ENCODE data around the gene ADAT2. TPM values are rescaled to one million over a fixed set of nuclear protein-coding genes. Genes with fewer than 3 reads are reported as not detected.

Gene ADAT2
- total and polyA plus RNA-seq, 2 of the 13 experiments (the other 11 are each of a cell fraction or from before 2014, with no cell fraction given): 10.5 to 18.3 TPM

DNA sequence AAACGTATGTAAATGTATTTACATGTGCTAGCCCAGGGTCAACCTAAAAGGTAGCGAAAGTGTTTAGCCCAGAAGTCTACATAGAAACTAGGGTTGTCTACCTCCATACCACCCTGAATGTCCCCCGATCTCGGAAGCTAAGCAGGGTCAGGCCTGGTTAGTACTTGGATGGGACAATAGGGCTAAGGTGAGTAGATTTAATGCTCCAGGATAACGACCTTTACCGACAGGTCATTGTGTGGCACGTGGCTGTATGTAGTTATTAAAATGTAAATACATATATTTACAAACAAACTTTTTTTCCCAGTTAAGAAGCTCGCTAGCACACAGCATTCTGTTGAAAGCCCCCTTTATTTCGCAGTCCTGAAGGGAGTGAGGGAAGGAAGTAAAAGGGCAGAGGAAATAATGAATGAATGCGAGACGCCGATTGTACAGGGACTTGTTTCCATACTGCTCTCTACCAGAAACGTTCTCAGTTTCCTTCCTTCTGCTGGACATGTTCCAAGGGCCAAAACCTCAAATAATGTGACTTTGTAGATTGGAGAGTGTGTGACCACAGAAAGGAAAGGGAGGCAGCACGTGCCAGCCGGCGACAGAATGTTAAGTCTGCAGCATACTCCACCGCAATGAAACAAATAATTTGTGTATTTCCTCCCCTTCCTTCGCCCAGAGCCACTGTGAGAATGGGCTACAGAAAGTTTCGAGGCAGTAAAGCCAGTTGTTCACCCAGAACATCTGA is 612 bp downstream of the ADAT2 start (continued):
- no peak for TF ChIP-seq FOSL1 (CRISPR knock-in tag; IDR thresholded peaks at IDR 0.05; ENCODE audit: borderline replicate concordance)
- TF ChIP-seq ZNF564 (CRISPR knock-in tag; IDR thresholded peaks at IDR 0.05): no peak
- TF ChIP-seq PRPF4 (IDR thresholded peaks at IDR 0.05; ENCODE audit: low read depth, low read length, poor library complexity, severe bottlenecking): peak; percentile 87
- peak; percentile 55; the same call in 1 of the 2 replicates for TF ChIP-seq ZFAT (CRISPR knock-in tag; conservative IDR thresholded peaks at IDR 0.05)
- 0 out of 2 replicates have a peak, but pooled peaks have one; percentile 41 for TF ChIP-seq FOXJ3 (CRISPR knock-in tag; IDR thresholded peaks at IDR 0.05; ENCODE audit: borderline replicate concordance)
- no peak for TF ChIP-seq MEIS1 (CRISPR knock-in tag; IDR thresholded peaks at IDR 0.05; ENCODE audit: borderline replicate concordance)
- TF ChIP-seq, protein P1, sequence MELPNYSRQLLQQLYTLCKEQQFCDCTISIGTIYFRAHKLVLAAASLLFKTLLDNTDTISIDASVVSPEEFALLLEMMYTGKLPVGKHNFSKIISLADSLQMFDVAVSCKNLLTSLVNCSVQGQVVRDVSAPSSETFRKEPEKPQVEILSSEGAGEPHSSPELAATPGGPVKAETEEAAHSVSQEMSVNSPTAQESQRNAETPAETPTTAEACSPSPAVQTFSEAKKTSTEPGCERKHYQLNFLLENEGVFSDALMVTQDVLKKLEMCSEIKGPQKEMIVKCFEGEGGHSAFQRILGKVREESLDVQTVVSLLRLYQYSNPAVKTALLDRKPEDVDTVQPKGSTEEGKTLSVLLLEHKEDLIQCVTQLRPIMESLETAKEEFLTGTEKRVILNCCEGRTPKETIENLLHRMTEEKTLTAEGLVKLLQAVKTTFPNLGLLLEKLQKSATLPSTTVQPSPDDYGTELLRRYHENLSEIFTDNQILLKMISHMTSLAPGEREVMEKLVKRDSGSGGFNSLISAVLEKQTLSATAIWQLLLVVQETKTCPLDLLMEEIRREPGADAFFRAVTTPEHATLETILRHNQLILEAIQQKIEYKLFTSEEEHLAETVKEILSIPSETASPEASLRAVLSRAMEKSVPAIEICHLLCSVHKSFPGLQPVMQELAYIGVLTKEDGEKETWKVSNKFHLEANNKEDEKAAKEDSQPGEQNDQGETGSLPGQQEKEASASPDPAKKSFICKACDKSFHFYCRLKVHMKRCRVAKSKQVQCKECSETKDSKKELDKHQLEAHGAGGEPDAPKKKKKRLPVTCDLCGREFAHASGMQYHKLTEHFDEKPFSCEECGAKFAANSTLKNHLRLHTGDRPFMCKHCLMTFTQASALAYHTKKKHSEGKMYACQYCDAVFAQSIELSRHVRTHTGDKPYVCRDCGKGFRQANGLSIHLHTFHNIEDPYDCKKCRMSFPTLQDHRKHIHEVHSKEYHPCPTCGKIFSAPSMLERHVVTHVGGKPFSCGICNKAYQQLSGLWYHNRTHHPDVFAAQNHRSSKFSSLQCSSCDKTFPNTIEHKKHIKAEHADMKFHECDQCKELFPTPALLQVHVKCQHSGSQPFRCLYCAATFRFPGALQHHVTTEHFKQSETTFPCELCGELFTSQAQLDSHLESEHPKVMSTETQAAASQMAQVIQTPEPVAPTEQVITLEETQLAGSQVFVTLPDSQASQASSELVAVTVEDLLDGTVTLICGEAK (IDR thresholded peaks at IDR 0.05): no peak
- TF ChIP-seq, protein P1 (CRISPR knock-in tag; IDR thresholded peaks at IDR 0.05): no peak
- no peak for TF ChIP-seq ZNF782 (CRISPR knock-in tag; IDR thresholded peaks at IDR 0.05; ENCODE audit: borderline replicate concordance)
- peak; percentile 51; the same call in 1 of the 2 replicates for TF ChIP-seq ZNF841 (CRISPR knock-in tag; IDR thresholded peaks at IDR 0.05; ENCODE audit: borderline replicate concordance)
- 0 out of 4 replicates have a peak, but pooled peaks of 1 of the 2 experiments have one; percentile 6 for TF ChIP-seq EP300 (IDR thresholded peaks at IDR 0.05; ENCODE audit: low read depth in 2 of 2, low read length in 2 of 2)
- no peak for TF ChIP-seq EP300 (CRISPR knock-in tag; IDR thresholded peaks at IDR 0.05; ENCODE audit: borderline replicate concordance)
- no peak for TF ChIP-seq RARG (CRISPR knock-in tag; IDR thresholded peaks at IDR 0.05; ENCODE audit: low read depth)
- TF ChIP-seq PAWR (CRISPR knock-in tag; IDR thresholded peaks at IDR 0.05; ENCODE audit: borderline replicate concordance): no peak
- TF ChIP-seq SP1 (IDR thresholded peaks at IDR 0.05): no peak
- peak; percentile 33; the same call in 1 of the 2 replicates for TF ChIP-seq SP1 (CRISPR knock-in tag; IDR thresholded peaks at IDR 0.05)
- no peak for TF ChIP-seq ZNF7 (CRISPR knock-in tag; IDR thresholded peaks at IDR 0.05)
- TF ChIP-seq DPF2 (CRISPR knock-in tag; IDR thresholded peaks at IDR 0.05; ENCODE audit: borderline replicate concordance, low read depth): no peak
- TF ChIP-seq FOXP1 (IDR thresholded peaks at IDR 0.05): no peak
- TF ChIP-seq FOXP1 (CRISPR knock-in tag; IDR thresholded peaks at IDR 0.05): peak; percentile 31; the same call in 1 of the 2 replicates
- TF ChIP-seq THRA (CRISPR knock-in tag; IDR thresholded peaks at IDR 0.05; ENCODE audit: borderline replicate concordance): peak; percentile 18; the same call in 1 of the 2 replicates
